ENCODE measurements around the gene SERPINB4.
"Not testable (repeated sequence)": the region's sequence is repeated elsewhere in the genome, so short reads cannot be mapped to it uniquely, and the experiment has no call there.

The SERPINB4 gene

GRCh38 chr18:63676526-63677323 is 32.7 kb upstream of the SERPINB4 start:
- H3K9me3 ChIP-seq (ENCODE audit: control insufficient read depth in 2 of 2, low read length in 2 of 2), result no peaks in the 10 kb centered on the region
- H3K4me1 ChIP-seq (ENCODE audit: control insufficient read depth in 2 of 2, insufficient read depth in 2 of 2, low read length in 2 of 2), result no peaks in the 10 kb centered on the region
- H3K36me3 ChIP-seq (ENCODE audit: control insufficient read depth in 2 of 2, insufficient read depth in 2 of 2, low read length in 2 of 2), result no peaks in the 10 kb centered on the region
- H3K27ac ChIP-seq (ENCODE audit: low read depth in 2 of 2, low read length in 2 of 2), result no peak overlapping the region
- no peak overlapping the region for H3K9ac ChIP-seq (ENCODE audit: low read depth in 1 of 2, low read length in 2 of 2)
- H3K27me3 ChIP-seq (ENCODE audit: control insufficient read depth in 2 of 2, insufficient read depth in 2 of 2, low read length in 2 of 2), result no peaks in the 10 kb centered on the region
- H3K4me3 ChIP-seq (ENCODE audit: low read length in 2 of 2), result no peak overlapping the region

- Histone ChIP-seq H3K4me1 (ENCODE audit: control insufficient read depth in 2 of 2, insufficient read depth in 2 of 2, low read length in 2 of 2) (no peaks in the 10 kb centered on the region), H3K36me3 (ENCODE audit: control insufficient read depth in 2 of 2, insufficient read depth in 2 of 2, low read length in 2 of 2) (no peaks in the 10 kb centered on the region), H3K27me3 (ENCODE audit: control insufficient read depth in 2 of 2, insufficient read depth in 2 of 2, low read length in 2 of 2) (no peaks in the 10 kb centered on the region), H3K9ac (ENCODE audit: low read depth in 1 of 2, low read length in 2 of 2) (no peak overlapping the region), H3K27ac (ENCODE audit: low read depth in 2 of 2, low read length in 2 of 2) (no peak overlapping the region), H3K4me3 (ENCODE audit: low read length in 2 of 2) (no peak overlapping the region), H3K9me3 (ENCODE audit: control insufficient read depth in 2 of 2, low read length in 2 of 2) (no peaks in the 10 kb centered on the region)
These were observed 20.5 kb upstream of the SERPINB4 start for GRCh38 chr18:63664571-63664970.

- not testable (repeated sequence) for H3K4me1 ChIP-seq (ENCODE audit: control insufficient read depth in 2 of 2, insufficient read depth in 2 of 2, low read length in 2 of 2); H3K36me3 ChIP-seq (ENCODE audit: control insufficient read depth in 2 of 2, insufficient read depth in 2 of 2, low read length in 2 of 2); H3K27ac ChIP-seq (ENCODE audit: low read depth in 2 of 2, low read length in 2 of 2); H3K4me3 ChIP-seq (ENCODE audit: low read length in 2 of 2); H3K9ac ChIP-seq (ENCODE audit: low read depth in 1 of 2, low read length in 2 of 2); H3K9me3 ChIP-seq (ENCODE audit: control insufficient read depth in 2 of 2, low read length in 2 of 2); H3K27me3 ChIP-seq (ENCODE audit: control insufficient read depth in 2 of 2, insufficient read depth in 2 of 2, low read length in 2 of 2)
These were observed 17.7 kb upstream of the SERPINB4 start, which contains the start of gene SERPINB3 for GRCh38 chr18:63661750-63662149. TSS of gene SERPINB3 (minus strand) at chr18:63661893. CDS start at chr18:63661216, 677 bp downstream.

- H3K36me3 ChIP-seq (ENCODE audit: control insufficient read depth in 2 of 2, insufficient read depth in 2 of 2, low read length in 2 of 2); H3K27ac ChIP-seq (ENCODE audit: low read depth in 2 of 2, low read length in 2 of 2); H3K9ac ChIP-seq (ENCODE audit: low read depth in 1 of 2, low read length in 2 of 2); H3K9me3 ChIP-seq (ENCODE audit: control insufficient read depth in 2 of 2, low read length in 2 of 2); H3K27me3 ChIP-seq (ENCODE audit: control insufficient read depth in 2 of 2, insufficient read depth in 2 of 2, low read length in 2 of 2); H3K4me1 ChIP-seq (ENCODE audit: control insufficient read depth in 2 of 2, insufficient read depth in 2 of 2, low read length in 2 of 2); H3K4me3 ChIP-seq (ENCODE audit: low read length in 2 of 2): not testable (repeated sequence)
These were observed 14.9 kb upstream of the SERPINB4 start for GRCh38 chr18:63658920-63659319.

GRCh38 chr18:63650271-63650670 is 6.2 kb upstream of the SERPINB4 start:
- not testable (repeated sequence) for H3K27ac ChIP-seq (ENCODE audit: low read depth in 2 of 2, low read length in 2 of 2); H3K36me3 ChIP-seq (ENCODE audit: control insufficient read depth in 2 of 2, insufficient read depth in 2 of 2, low read length in 2 of 2); H3K9ac ChIP-seq (ENCODE audit: low read depth in 1 of 2, low read length in 2 of 2); H3K4me3 ChIP-seq (ENCODE audit: low read length in 2 of 2); H3K4me1 ChIP-seq (ENCODE audit: control insufficient read depth in 2 of 2, insufficient read depth in 2 of 2, low read length in 2 of 2); H3K9me3 ChIP-seq (ENCODE audit: control insufficient read depth in 2 of 2, low read length in 2 of 2); H3K27me3 ChIP-seq (ENCODE audit: control insufficient read depth in 2 of 2, insufficient read depth in 2 of 2, low read length in 2 of 2)

GRCh38 chr18:63648241-63648640 is 4.2 kb upstream of the SERPINB4 start:
- no peaks in the 10 kb centered on the region for H3K4me1 ChIP-seq (ENCODE audit: control insufficient read depth in 2 of 2, insufficient read depth in 2 of 2, low read length in 2 of 2)
- no peak overlapping the region for H3K9ac ChIP-seq (ENCODE audit: low read depth in 1 of 2, low read length in 2 of 2)
- no peak overlapping the region for H3K4me3 ChIP-seq (ENCODE audit: low read length in 2 of 2)
- H3K36me3 ChIP-seq (ENCODE audit: control insufficient read depth in 2 of 2, insufficient read depth in 2 of 2, low read length in 2 of 2), result no peaks in the 10 kb centered on the region
- no peak overlapping the region for H3K27ac ChIP-seq (ENCODE audit: low read depth in 2 of 2, low read length in 2 of 2)
- H3K27me3 ChIP-seq (ENCODE audit: control insufficient read depth in 2 of 2, insufficient read depth in 2 of 2, low read length in 2 of 2), result no peaks in the 10 kb centered on the region
- no peaks in the 10 kb centered on the region for H3K9me3 ChIP-seq (ENCODE audit: control insufficient read depth in 2 of 2, low read length in 2 of 2)

GRCh38 chr18:63646936-63647335 is 2.9 kb upstream of the SERPINB4 start:
- H3K9me3 ChIP-seq (ENCODE audit: control insufficient read depth in 2 of 2, low read length in 2 of 2), result no peaks in the 10 kb centered on the region

GRCh38 chr18:63644694-63645093 is 638 bp upstream of the SERPINB4 start:
- H3K9ac ChIP-seq (ENCODE audit: low read depth in 1 of 2, low read length in 2 of 2); H3K9me3 ChIP-seq (ENCODE audit: control insufficient read depth in 2 of 2, low read length in 2 of 2); H3K27me3 ChIP-seq (ENCODE audit: control insufficient read depth in 2 of 2, insufficient read depth in 2 of 2, low read length in 2 of 2); H3K36me3 ChIP-seq (ENCODE audit: control insufficient read depth in 2 of 2, insufficient read depth in 2 of 2, low read length in 2 of 2); H3K4me3 ChIP-seq (ENCODE audit: low read length in 2 of 2); H3K27ac ChIP-seq (ENCODE audit: low read depth in 2 of 2, low read length in 2 of 2); H3K4me1 ChIP-seq (ENCODE audit: control insufficient read depth in 2 of 2, insufficient read depth in 2 of 2, low read length in 2 of 2): not testable (repeated sequence)

More at GRCh38 chr18:63646936-63647335, 2.9 kb upstream of the SERPINB4 start:
- Histone ChIP-seq H3K36me3 (ENCODE audit: control insufficient read depth in 2 of 2, insufficient read depth in 2 of 2, low read length in 2 of 2) (no peaks in the 10 kb centered on the region), H3K27me3 (ENCODE audit: control insufficient read depth in 2 of 2, insufficient read depth in 2 of 2, low read length in 2 of 2) (no peaks in the 10 kb centered on the region), H3K27ac (ENCODE audit: low read depth in 2 of 2, low read length in 2 of 2) (no peak overlapping the region), H3K4me1 (ENCODE audit: control insufficient read depth in 2 of 2, insufficient read depth in 2 of 2, low read length in 2 of 2) (no peaks in the 10 kb centered on the region), H3K9ac (ENCODE audit: low read depth in 1 of 2, low read length in 2 of 2) (no peak overlapping the region), H3K4me3 (ENCODE audit: low read length in 2 of 2) (no peak overlapping the region)

GRCh38 chr18:63642668-63643356 is 1.2 kb downstream of the SERPINB4 start:
- not testable (repeated sequence) for H3K4me3 ChIP-seq (ENCODE audit: low read length in 2 of 2); H3K27ac ChIP-seq (ENCODE audit: low read depth in 2 of 2, low read length in 2 of 2); H3K36me3 ChIP-seq (ENCODE audit: control insufficient read depth in 2 of 2, insufficient read depth in 2 of 2, low read length in 2 of 2); H3K4me1 ChIP-seq (ENCODE audit: control insufficient read depth in 2 of 2, insufficient read depth in 2 of 2, low read length in 2 of 2); H3K9me3 ChIP-seq (ENCODE audit: control insufficient read depth in 2 of 2, low read length in 2 of 2); H3K27me3 ChIP-seq (ENCODE audit: control insufficient read depth in 2 of 2, insufficient read depth in 2 of 2, low read length in 2 of 2); H3K9ac ChIP-seq (ENCODE audit: low read depth in 1 of 2, low read length in 2 of 2)

- H3K36me3 ChIP-seq (ENCODE audit: control insufficient read depth in 2 of 2, insufficient read depth in 2 of 2, low read length in 2 of 2), result not testable (repeated sequence)
These were observed 2.8 kb downstream of the SERPINB4 start for GRCh38 chr18:63641157-63641680.

More at GRCh38 chr18:63641157-63641680, 2.8 kb downstream of the SERPINB4 start:
- H3K27me3 ChIP-seq (ENCODE audit: control insufficient read depth in 2 of 2, insufficient read depth in 2 of 2, low read length in 2 of 2); H3K4me3 ChIP-seq (ENCODE audit: low read length in 2 of 2); H3K9me3 ChIP-seq (ENCODE audit: control insufficient read depth in 2 of 2, low read length in 2 of 2); H3K27ac ChIP-seq (ENCODE audit: low read depth in 2 of 2, low read length in 2 of 2); H3K9ac ChIP-seq (ENCODE audit: low read depth in 1 of 2, low read length in 2 of 2); H3K4me1 ChIP-seq (ENCODE audit: control insufficient read depth in 2 of 2, insufficient read depth in 2 of 2, low read length in 2 of 2): not testable (repeated sequence)
